Endothelial cell (in vitro differentiated cells): Measurements from ENCODE around the gene TMEM135. TPM values are rescaled to one million over a fixed set of nuclear protein-coding genes. Genes with fewer than 3 reads are reported as not detected.

Experiments used
- DNase-seq: peaks from one replicate; pipeline ENCODE4 v3.0.0; 2021; ENCODE audit warnings: low spot score
- H3K27ac Mint-ChIP-seq: one replicate; pipeline ENCODE4 v1.8.0; 2021; ENCODE audit warnings: mixed read lengths, inconsistent platforms; ENCODE audit not compliant: unreplicated experiment
- H3K27me3 Mint-ChIP-seq: one replicate; pipeline ENCODE4 v1.8.0; 2021; ENCODE audit warnings: mild to moderate bottlenecking, moderate library complexity, mixed read lengths, inconsistent platforms; ENCODE audit not compliant: unreplicated experiment
- H3K36me3 Mint-ChIP-seq: one replicate; pipeline ENCODE4 v1.8.0; 2021; ENCODE audit warnings: mild to moderate bottlenecking, low read depth, mixed read lengths, inconsistent platforms; ENCODE audit not compliant: unreplicated experiment
- H3K4me1 Mint-ChIP-seq: one replicate; pipeline ENCODE4 v1.8.0; 2021; ENCODE audit warnings: mild to moderate bottlenecking, mixed read lengths, inconsistent platforms; ENCODE audit not compliant: unreplicated experiment
- H3K4me3 Mint-ChIP-seq: one replicate; pipeline ENCODE4 v1.8.0; 2021; ENCODE audit warnings: mild to moderate bottlenecking, mixed read lengths, inconsistent platforms; ENCODE audit not compliant: unreplicated experiment
- H3K9me3 Mint-ChIP-seq: one replicate; pipeline ENCODE4 v1.8.0; 2021; ENCODE audit warnings: mixed read lengths, inconsistent platforms; ENCODE audit not compliant: unreplicated experiment
- CTCF ChIP-seq: fragments of 200-600 bp; sonication (generic); IDR thresholded peaks from one replicate; pipeline ENCODE4 v1.5.0; 2021; ENCODE audit warnings: antibody characterized with exemption; ENCODE audit not compliant: unreplicated experiment
- total RNA-seq: library from RNA; stranded (reverse); fragmentation: NEBNext Ultra II Directional; extraction: Animal tissue kit (Norgen Biotek cat#: 25700); gene quantifications from one replicate; pipeline ENCODE4 v1.2.1, GENCODE V29; 2021; ENCODE audit not compliant: unreplicated experiment

Gene TMEM135
- total RNA-seq, 1 donor from 2014 or later = 49.7 TPM

- peaks cover 5% of the 10 kb centered on the region for H3K9me3 Mint-ChIP-seq
- peaks cover 5% of the 10 kb centered on the region for H3K4me1 Mint-ChIP-seq
- no peak overlapping the region for H3K4me3 Mint-ChIP-seq
- TF ChIP-seq CTCF = no peak
- H3K27me3 Mint-ChIP-seq = no peaks in the 10 kb centered on the region
- no peak for DNase-seq
- H3K27ac Mint-ChIP-seq = no peak overlapping the region
- H3K36me3 Mint-ChIP-seq = peaks cover 9% of the 10 kb centered on the region
Measured at GRCh38 chr11:87230995-87231394, 193.3 kb downstream of the TMEM135 start.

GRCh38 chr11:87232320-87232719 is 194.6 kb downstream of the TMEM135 start:
- no peak overlapping the region for H3K4me3 Mint-ChIP-seq
- no peak for DNase-seq
- no peak overlapping the region for H3K27ac Mint-ChIP-seq
- H3K4me1 Mint-ChIP-seq = peaks cover 5% of the 10 kb centered on the region
- H3K9me3 Mint-ChIP-seq = peaks cover 5% of the 10 kb centered on the region
- peaks cover 9% of the 10 kb centered on the region for H3K36me3 Mint-ChIP-seq
- H3K27me3 Mint-ChIP-seq = no peaks in the 10 kb centered on the region
- TF ChIP-seq CTCF = no peak

GRCh38 chr11:87235366-87235765 is 197.6 kb downstream of the TMEM135 start:
- no peaks in the 10 kb centered on the region for H3K4me1 Mint-ChIP-seq
- no peak overlapping the region for H3K4me3 Mint-ChIP-seq
- DNase-seq = no peak
- peaks cover 13% of the 10 kb centered on the region for H3K36me3 Mint-ChIP-seq
- no peak for TF ChIP-seq CTCF
- H3K27me3 Mint-ChIP-seq = no peaks in the 10 kb centered on the region
- peaks cover 5% of the 10 kb centered on the region for H3K9me3 Mint-ChIP-seq
- no peak overlapping the region for H3K27ac Mint-ChIP-seq

- Mint-ChIP-seq H3K36me3 (peaks cover 9% of the 10 kb centered on the region), H3K4me3 (no peak overlapping the region), H3K27me3 (no peaks in the 10 kb centered on the region), H3K4me1 (no peaks in the 10 kb centered on the region), H3K27ac (no peak overlapping the region), H3K9me3 (peaks cover 5% of the 10 kb centered on the region)
- no peak for DNase-seq
- TF ChIP-seq CTCF = no peak
Measured at GRCh38 chr11:87236368-87236767, 198.6 kb downstream of the TMEM135 start.

GRCh38 chr11:87239001-87239400 is 201.3 kb downstream of the TMEM135 start:
- TF ChIP-seq CTCF = no peak
- Mint-ChIP-seq H3K9me3 (no peaks in the 10 kb centered on the region), H3K4me3 (no peak overlapping the region), H3K4me1 (no peaks in the 10 kb centered on the region), H3K27ac (no peak overlapping the region), H3K36me3 (peaks cover 8% of the 10 kb centered on the region), H3K27me3 (no peaks in the 10 kb centered on the region)
- DNase-seq = no peak
